GM18511 (cell line): ENCODE measurements around the gene RNF133.

Experiments used
- ATAC-seq: cut with Tn5 transposase; IDR thresholded peaks from one replicate; pipeline ENCODE4 v1.9.1; 2021; ENCODE audit warnings: mild to moderate bottlenecking, moderate library complexity; ENCODE audit not compliant: unreplicated experiment

Gene RNF133

GRCh38 chr7:122699017-122699416, at the start of gene RNF133:
TSS of gene RNF133 (minus strand) at chr7:122699117. CDS start at chr7:122698918, 199 bp downstream.
- no peak for ATAC-seq

- ATAC-seq, result no peak
Measured at GRCh38 chr7:122748195-122748594, 49.3 kb upstream of the RNF133 start.

- ATAC-seq, result no peak
Measured at GRCh38 chr7:122746948-122747347, 48.0 kb upstream of the RNF133 start.

- no peak for ATAC-seq
Measured at GRCh38 chr7:122743211-122743610, 44.3 kb upstream of the RNF133 start.

- ATAC-seq, result no peak
Measured at GRCh38 chr7:122738947-122739346, 40.0 kb upstream of the RNF133 start.

- no peak for ATAC-seq
Measured at GRCh38 chr7:122736183-122736582, 37.3 kb upstream of the RNF133 start.

GRCh38 chr7:122727759-122728158, 28.8 kb upstream of the RNF133 start:
- no peak for ATAC-seq

- no peak for ATAC-seq
Measured at GRCh38 chr7:122727354-122727753, 28.4 kb upstream of the RNF133 start.

- ATAC-seq, result no peak
Measured at GRCh38 chr7:122726881-122727280, 28.0 kb upstream of the RNF133 start.

- no peak for ATAC-seq
Measured at GRCh38 chr7:122724366-122724765, 25.4 kb upstream of the RNF133 start.

- ATAC-seq, result no peak
Measured at GRCh38 chr7:122719010-122719578, 20.2 kb upstream of the RNF133 start.

- ATAC-seq, result no peak
Measured at GRCh38 chr7:122717356-122718089, 18.6 kb upstream of the RNF133 start.

GRCh38 chr7:122715183-122715582, 16.3 kb upstream of the RNF133 start:
- ATAC-seq, result no peak

GRCh38 chr7:122710916-122711315, 12.0 kb upstream of the RNF133 start:
- no peak for ATAC-seq

GRCh38 chr7:122709930-122710646, 11.2 kb upstream of the RNF133 start:
- no peak for ATAC-seq

- ATAC-seq, result no peak
Measured at GRCh38 chr7:122706836-122707235, 7.9 kb upstream of the RNF133 start.

GRCh38 chr7:122702872-122703510, 4.1 kb upstream of the RNF133 start, which contains the start of gene RNF148:
TSS of gene RNF148 (minus strand) at chr7:122702922. CDS start at chr7:122702750, 172 bp downstream.
- no peak for ATAC-seq

GRCh38 chr7:122695816-122696215, 3.1 kb downstream of the RNF133 start:
- no peak for ATAC-seq

- no peak for ATAC-seq
Measured at GRCh38 chr7:122694697-122695096, 4.2 kb downstream of the RNF133 start.

- ATAC-seq, result no peak
Measured at GRCh38 chr7:122692769-122693309, 6.1 kb downstream of the RNF133 start.

GRCh38 chr7:122691569-122692235, 7.2 kb downstream of the RNF133 start:
- no peak for ATAC-seq
